HepG2 (cell line): ENCODE data around the gene ABCB6. TPM values are rescaled to one million over a fixed set of nuclear protein-coding genes. Genes with fewer than 3 reads are reported as not detected.

ENCODE experiments used
- ATAC-seq: fragments of 200-7000 bp; cut with Tn5 transposase; 3 replicates; pipeline ENCODE4 v1.9.1; 2020; ENCODE audit warnings: mild to moderate bottlenecking, moderate library complexity
- BruUV-seq: library from RNA; stranded (reverse); fragments of 400-500 nt; replicated peaks from 2 replicates; lab custom pipeline; 2021; lab: Mats Ljungman, UMichigan
- CTCF ChIA-PET: fragments of 300-600 bp; formaldehyde crosslinking; extraction: SDS; loops from one replicate; lab custom pipeline; 2021; ENCODE audit warnings: low total read pairs, inconsistent platforms, low intra/inter-chr PET ratio; lab: Yijun Ruan, JAX
- POLR2A ChIA-PET: fragments of 350-600 bp; sonication (Branson Sonifier 250); formaldehyde crosslinking; loops from one replicate; lab custom pipeline; 2020; ENCODE audit warnings: antibody characterized with exemption, inconsistent platforms; lab: Yijun Ruan, JAX
- DNase-seq: peaks from one replicate; pipeline ENCODE4 v3.0.0-alpha.2; 2015; ENCODE audit warnings: low spot score
- FAIRE-seq: peaks from 3 replicates; lab custom pipeline; 2011; peaks lifted over from hg19 to GRCh38; lab: Jason Lieb, UNC
- H2AFZ ChIP-seq: one replicate; pipeline ENCODE4 v1.6.1; 2011; ENCODE audit warnings: low read length, inconsistent platforms
- H3K27ac ChIP-seq: fragments of 300-600 bp; 3 replicates; pipeline ENCODE4 v1.8.0; 2011; ENCODE audit warnings: mixed run types, mild to moderate bottlenecking, mixed read lengths, low read length, inconsistent platforms; ENCODE audit not compliant: insufficient read depth; ENCODE audit errors: extremely low read length
- H3K27me3 ChIP-seq, 2 experiments: fragments of 200-600 bp in 1 of 2; 2 replicates in 1 of 2; 3 replicates in 1 of 2; pipeline versions ENCODE4 v1.6.0 to v1.8.0; 2011; ENCODE audit warnings: low read length in 2 of 2, mild to moderate bottlenecking in 2 of 2, moderate library complexity in 2 of 2, inconsistent platforms in 1 of 2; ENCODE audit not compliant: insufficient read depth in 2 of 2, control insufficient read depth in 1 of 2
- H3K36me3 ChIP-seq, 2 experiments: fragments of 200-600 bp in 1 of 2; replicated peaks in 1 of 2; 2 replicates in 1 of 2; 3 replicates in 1 of 2; pipeline versions ENCODE4 v1.5.1 to v1.8.0; 2011; ENCODE audit warnings: low read length in 2 of 2, inconsistent platforms in 1 of 2; ENCODE audit not compliant: insufficient read depth in 2 of 2, control insufficient read depth in 1 of 2
- H3K4me1 ChIP-seq: 2 replicates; pipeline ENCODE4 v1.5.1; 2012; ENCODE audit warnings: low read length, inconsistent platforms; ENCODE audit not compliant: insufficient read depth
- H3K4me2 ChIP-seq: 2 replicates; pipeline ENCODE4 v1.6.0; 2011; ENCODE audit warnings: low read depth, low read length, inconsistent platforms
- H3K4me3 ChIP-seq, 3 experiments: fragments of 200-600 bp in 1 of 3; sonication (generic), shearing (Covaris generic) in 1 of 3; replicated peaks in 1 of 3; 2 replicates each; pipeline ENCODE4 v1.5.1; 2011 to 2016; ENCODE audit warnings: low read length in 3 of 3, inconsistent platforms in 2 of 3, low read depth in 2 of 3, mild to moderate bottlenecking in 2 of 3, control low read depth in 1 of 3, mixed read lengths in 1 of 3; ENCODE audit not compliant: insufficient read depth in 1 of 3
- H3K79me2 ChIP-seq: one replicate; pipeline ENCODE4 v1.6.1; 2011; ENCODE audit warnings: low read length, inconsistent platforms; ENCODE audit not compliant: insufficient read depth
- H3K9ac ChIP-seq: 2 replicates; pipeline ENCODE4 v1.6.0; 2011; ENCODE audit warnings: mild to moderate bottlenecking, low read depth, low read length, inconsistent platforms; ENCODE audit not compliant: insufficient read depth
- H3K9me3 ChIP-seq: 2 replicates; pipeline ENCODE4 v1.5.1; 2012; ENCODE audit warnings: mild to moderate bottlenecking, low read length
- H4K20me1 ChIP-seq: 2 replicates; pipeline ENCODE4 v1.6.0; 2011; ENCODE audit warnings: inconsistent platforms, mild to moderate bottlenecking, low read length, moderate library complexity; ENCODE audit not compliant: insufficient read depth
- DMTF1 ChIP-seq: sonication (generic); formaldehyde crosslinking; IDR thresholded peaks from 2 replicates; pipeline ENCODE4 v1.4.0; 2020; ENCODE audit warnings: mild to moderate bottlenecking, missing genetic modification reagents
- HNF4A ChIP-seq: sonication (generic); formaldehyde crosslinking; IDR thresholded peaks from 2 replicates; pipeline ENCODE4 v1.4.0; 2020; ENCODE audit warnings: missing genetic modification reagents
- KDM6A ChIP-seq: IDR thresholded peaks from 2 replicates; pipeline ENCODE4 v1.6.1; 2016; ENCODE audit warnings: low read depth
- RNF2 ChIP-seq: fragments of 450-650 bp; conservative IDR thresholded peaks from 2 replicates; pipeline ENCODE4 v1.6.1; 2016; ENCODE audit warnings: low read depth
- SIX1 ChIP-seq: sonication (generic); formaldehyde crosslinking; IDR thresholded peaks from 2 replicates; pipeline ENCODE4 v1.4.0; 2020; ENCODE audit warnings: missing genetic modification reagents, borderline replicate concordance
- SIX4 ChIP-seq: sonication (generic); formaldehyde crosslinking; IDR thresholded peaks from 2 replicates; pipeline ENCODE4 v1.4.0; 2020; ENCODE audit warnings: missing genetic modification reagents
- ZBTB8A ChIP-seq: sonication (generic); formaldehyde crosslinking; IDR thresholded peaks from 2 replicates; pipeline ENCODE4 v1.4.0; 2020; ENCODE audit warnings: mild to moderate bottlenecking, low read depth, missing genetic modification reagents, borderline replicate concordance
- ZNF343 ChIP-seq: sonication (generic); formaldehyde crosslinking; IDR thresholded peaks from 2 replicates; pipeline ENCODE4 v1.4.0; 2020; ENCODE audit warnings: mild to moderate bottlenecking, missing genetic modification reagents
- whole genome bisulfite sequencing: methylation state at CpG from one replicate; pipeline ENCODE4 v1.1.6; 2017; ENCODE audit warnings: low lambda C conversion rate; 5-methylcytosine and 5-hydroxymethylcytosine counted together
- in situ Hi-C: cut with HindIII; loops from 2 replicates; pipeline ENCODE4 v1.10.0; 2017; ENCODE audit warnings: low pct_unique_long_range_greater_than_20kb; ENCODE audit not compliant: extremely low pct_ligation_motif_present
- intact Hi-C: fragments of 100-400 bp; cut with micrococcal nuclease; formaldehyde crosslinking; loops from one replicate; pipeline ENCODE4 v1.10.0; 2022; ENCODE audit not compliant: unreplicated experiment
- polyA plus RNA-seq, 8 experiments: library from polyadenylated mRNA; depleted of rRNA in 3 of 8; stranded (reverse) in 7 of 8; unstranded in 1 of 8; fragments of >200 nt; fragmentation: Illumina TruSeq in 4 of 8; extraction: Trizol in 4 of 8; gene quantifications; 2 replicates each; pipeline versions ENCODE4 v1.2.1 to v1.2.3, GENCODE V29; 2011 to 2016; ENCODE audit warnings: low read depth in 4 of 8, missing spikeins in 1 of 8, mixed read lengths in 1 of 8; ENCODE audit not compliant: insufficient read depth in 1 of 8
- total RNA-seq, 5 experiments: library from RNA; depleted of rRNA; stranded (reverse); fragments of >200 nt; fragmentation: Illumina TruSeq; extraction: Trizol; gene quantifications; 2 replicates each; pipeline ENCODE4 v1.2.3, GENCODE V29; 2016; ENCODE audit warnings: low read depth in 1 of 5

The ABCB6 gene
- total and polyA plus RNA-seq, 2 of the 13 experiments (the other 11 are each of a cell fraction or from before 2014, with no cell fraction given): 91.1 to 137 TPM

- 13% methylated on average over 4 of the region's 4 CpGs for WGBS
- peaks cover 4 to 17% of the 10 kb centered on the region in 2 experiments for H3K36me3 ChIP-seq
- no peak overlapping the region for H2AFZ ChIP-seq
- TF ChIP-seq DMTF1 (CRISPR knock-in tag): peak; percentile 78; the same call in 1 of the 2 replicates
- no peak for TF ChIP-seq KDM6A (CRISPR knock-in tag)
- TF ChIP-seq HNF4A (CRISPR knock-in tag): peak; percentile 57
- peak; percentile 13; the same call in 1 of the 2 replicates for TF ChIP-seq ZNF343 (CRISPR knock-in tag)
- no peak for TF ChIP-seq RNF2
- peak; percentile 52; the same call in 1 of the 2 replicates for TF ChIP-seq SIX1 (CRISPR knock-in tag)
- TF ChIP-seq ZBTB8A (CRISPR knock-in tag): 0 out of 2 replicates have a peak, but pooled peaks have one; percentile 11
- TF ChIP-seq SIX4 (CRISPR knock-in tag): peak; percentile 30; the same call in 1 of the 2 replicates
- H3K4me1 ChIP-seq: peaks cover 18% of the 10 kb centered on the region
- H4K20me1 ChIP-seq: no peaks in the 10 kb centered on the region
- peak overlapping the region; percentile 76 to 94 (median 86) for H3K4me3 ChIP-seq
- intact Hi-C loops (loop anchor here (2.0 kb wide), 1 partner anchor 58 kb away; the partner anchor contains the start of gene ABCB6), in situ Hi-C loops (no loop called here)
- no peak overlapping the region for H3K27ac ChIP-seq
- H3K9me3 ChIP-seq: no peaks in the 10 kb centered on the region
- H3K4me2 ChIP-seq: peak overlapping the region; percentile 97
- H3K79me2 ChIP-seq: no peaks in the 10 kb centered on the region
- ChIA-PET CTCF (interaction anchor here (0.8 to 4.4 kb wide), 6 partner anchors 17 to 191 kb away, joined by 3 to 50 read pairs (median 13); partner anchors contain the start of gene RETREG2), POLR2A (interaction anchor here (2.9 to 3.7 kb wide), 2 partner anchors 15 to 50 kb away, joined by 13 to 14 read pairs; partner anchors contain the start of gene CNPPD1)
- FAIRE-seq: no peak
- no TSS peak for BruUV-seq
- peak overlapping the region; percentile 86; the same call in 1 of the 2 replicates for H3K9ac ChIP-seq
- no peak; the same call in 2 of the 3 replicates for ATAC-seq
- H3K27me3 ChIP-seq: no peaks in the 10 kb centered on the region
- DNase-seq: peak; percentile 24
Observed at GRCh38 chr2:219161097-219161496, 57.7 kb downstream of the ABCB6 start.
